MG63 (cell line): Measurements from ENCODE around the gene SPECC1. TPM values are rescaled to one million over a fixed set of nuclear protein-coding genes. Genes with fewer than 3 reads are reported as not detected.

ENCODE experiments used
- DNase-seq: peaks from one replicate; pipeline ENCODE4 v3.0.0-alpha.2; 2020
- H3K27me3 ChIP-seq: fragments of 250-450 bp; sonication (Bioruptor Pico); 2 replicates; pipeline ENCODE4 v1.5.1; 2020; ENCODE audit warnings: mild to moderate bottlenecking, moderate library complexity
- H3K36me3 ChIP-seq: fragments of 250-450 bp; sonication (Bioruptor Pico); 2 replicates; pipeline ENCODE4 v1.5.1; 2020; ENCODE audit warnings: mild to moderate bottlenecking, moderate library complexity
- H3K4me3 ChIP-seq: fragments of 250-450 bp; sonication (Bioruptor Pico); 2 replicates; pipeline ENCODE4 v1.5.1; 2020; ENCODE audit warnings: mild to moderate bottlenecking, moderate library complexity
- H3K9me3 ChIP-seq: fragments of 250-450 bp; sonication (Bioruptor Pico); 2 replicates; pipeline ENCODE4 v1.5.1; 2020; ENCODE audit warnings: mild to moderate bottlenecking, moderate library complexity
- total RNA-seq: library from RNA; depleted of rRNA; stranded (reverse); fragments of >200 nt; shearing (Covaris generic); gene quantifications from 2 replicates; pipeline ENCODE4 v1.2.3, GENCODE V29; 2014; ENCODE audit warnings: low replicate concordance

Gene SPECC1
- total RNA-seq, 1 experiment from 2014 or later = 13.7 TPM

DNA sequence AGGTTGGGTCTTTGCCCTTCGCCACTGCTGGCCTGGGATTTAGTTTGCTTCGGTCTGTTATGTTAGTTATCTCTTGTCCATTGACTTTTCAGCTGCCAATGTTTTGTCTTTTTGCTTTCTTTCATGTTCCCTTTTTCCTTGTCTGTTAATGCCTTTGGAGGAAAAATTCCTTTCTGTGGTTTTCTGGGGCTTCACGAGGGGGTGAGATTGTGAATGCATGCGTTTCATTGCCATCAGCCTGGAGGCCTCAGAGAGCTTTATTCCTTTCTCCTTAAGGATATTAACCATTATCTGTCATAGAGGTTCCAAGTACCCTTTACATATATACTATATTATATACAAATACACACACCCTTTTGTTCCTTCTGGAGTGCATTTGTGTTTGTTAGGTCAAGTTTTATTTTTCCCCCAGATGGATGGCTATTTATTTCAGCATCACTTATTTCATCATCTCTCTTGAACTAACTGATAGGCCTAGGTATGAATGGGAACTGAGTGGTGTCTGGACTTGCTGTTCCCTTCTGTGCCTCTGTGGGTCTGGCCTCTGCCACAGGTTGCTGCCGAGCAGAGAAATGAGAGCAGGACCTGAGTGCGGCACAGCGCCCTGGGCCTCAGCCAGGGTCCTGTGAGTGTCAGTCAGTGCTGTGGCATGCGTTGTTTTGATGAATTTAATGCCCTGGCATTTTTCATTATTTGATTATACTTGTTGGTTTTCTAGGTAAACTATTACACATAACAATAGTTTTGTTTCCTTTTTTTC, 264.8 kb downstream of the SPECC1 start:
- Histone ChIP-seq H3K27me3 (no peaks in the 10 kb centered on the region), H3K9me3 (no peaks in the 10 kb centered on the region), H3K36me3 (no peaks in the 10 kb centered on the region), H3K4me3 (no peak overlapping the region)
- no peak for DNase-seq

GRCh38 chr17:20275653-20276052, 266.5 kb downstream of the SPECC1 start:
- H3K36me3 ChIP-seq = no peaks in the 10 kb centered on the region
- no peak overlapping the region for H3K4me3 ChIP-seq
- DNase-seq = no peak
- H3K9me3 ChIP-seq = no peaks in the 10 kb centered on the region
- no peaks in the 10 kb centered on the region for H3K27me3 ChIP-seq

GRCh38 chr17:20276421-20276820, 267.3 kb downstream of the SPECC1 start:
- Histone ChIP-seq H3K27me3 (no peaks in the 10 kb centered on the region), H3K9me3 (no peaks in the 10 kb centered on the region), H3K36me3 (no peaks in the 10 kb centered on the region), H3K4me3 (no peak overlapping the region)
- no peak for DNase-seq

DNA sequence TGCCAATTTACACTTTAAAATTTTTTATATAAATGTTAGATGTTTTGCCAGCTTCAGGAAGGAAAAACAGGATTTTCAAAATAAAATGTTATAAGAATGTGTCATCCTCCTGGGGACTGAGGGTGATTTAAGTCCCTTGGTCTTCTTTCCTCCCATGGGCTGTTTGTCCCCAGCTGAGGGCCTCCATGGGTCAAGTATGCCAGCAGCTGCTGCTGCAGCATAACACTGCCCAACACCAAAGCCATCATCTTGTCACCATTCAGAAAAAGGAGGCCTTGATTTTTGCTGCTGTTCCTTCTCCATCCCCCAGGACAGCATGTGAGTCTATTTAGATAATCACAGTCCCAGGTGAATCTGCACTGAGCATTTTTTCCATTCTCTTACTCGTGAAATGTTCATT, 269.6 kb downstream of the SPECC1 start:
- Histone ChIP-seq H3K9me3 (no peaks in the 10 kb centered on the region), H3K27me3 (no peaks in the 10 kb centered on the region), H3K36me3 (no peaks in the 10 kb centered on the region), H3K4me3 (no peak overlapping the region)
- no peak for DNase-seq

- H3K4me3 ChIP-seq = no peak overlapping the region
- DNase-seq = no peak
- no peaks in the 10 kb centered on the region for H3K9me3 ChIP-seq
- no peaks in the 10 kb centered on the region for H3K36me3 ChIP-seq
- no peaks in the 10 kb centered on the region for H3K27me3 ChIP-seq
Measured at GRCh38 chr17:20279631-20280030, 270.5 kb downstream of the SPECC1 start.

DNA sequence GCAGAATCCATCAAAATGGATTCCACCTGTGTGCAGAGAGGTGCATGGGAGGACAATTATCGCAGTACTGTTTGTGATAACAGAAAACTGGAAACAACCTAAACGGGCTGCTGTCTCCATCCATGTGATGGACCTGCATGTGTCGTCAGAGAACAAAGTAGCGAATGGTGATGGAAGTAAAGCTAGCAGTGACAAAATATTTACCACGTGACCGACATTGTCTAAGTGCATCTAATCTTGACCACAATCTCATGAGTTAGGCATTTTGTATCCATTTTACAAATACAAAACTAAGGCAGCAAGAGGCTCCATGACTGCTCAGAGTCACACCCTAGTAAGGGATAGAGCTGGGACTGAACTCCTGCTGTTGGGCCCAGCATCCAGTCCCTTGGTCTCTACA, 270.9 kb downstream of the SPECC1 start:
- Histone ChIP-seq H3K36me3 (no peaks in the 10 kb centered on the region), H3K4me3 (no peak overlapping the region), H3K9me3 (no peaks in the 10 kb centered on the region), H3K27me3 (no peaks in the 10 kb centered on the region)
- DNase-seq = no peak

DNA sequence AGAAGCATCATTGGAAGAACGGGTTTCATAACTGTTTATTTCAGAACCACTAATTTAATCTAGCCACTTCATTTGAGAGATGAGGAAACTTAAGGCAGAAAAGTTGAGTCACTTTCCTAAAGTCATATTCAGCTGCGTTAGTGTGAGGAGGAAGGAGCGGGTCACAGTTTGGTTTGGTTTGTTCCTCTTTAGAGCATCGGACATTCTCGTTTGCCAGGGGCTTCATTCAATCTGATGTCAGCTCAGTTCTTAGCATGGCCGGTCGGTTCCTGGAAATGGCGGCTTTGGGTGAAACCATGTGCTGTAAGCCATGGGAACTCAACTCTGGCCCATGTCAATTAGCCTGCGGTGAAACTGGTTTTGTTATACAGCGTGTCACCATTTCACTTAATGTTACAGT, 271.7 kb downstream of the SPECC1 start:
- no peaks in the 10 kb centered on the region for H3K36me3 ChIP-seq
- H3K27me3 ChIP-seq = no peaks in the 10 kb centered on the region
- no peak for DNase-seq
- no peak overlapping the region for H3K4me3 ChIP-seq
- no peaks in the 10 kb centered on the region for H3K9me3 ChIP-seq

- no peak overlapping the region for H3K4me3 ChIP-seq
- peak; percentile 26 for DNase-seq
- H3K9me3 ChIP-seq = no peaks in the 10 kb centered on the region
- H3K36me3 ChIP-seq = no peaks in the 10 kb centered on the region
- no peaks in the 10 kb centered on the region for H3K27me3 ChIP-seq
Measured at GRCh38 chr17:20281860-20282259, 272.7 kb downstream of the SPECC1 start.

GRCh38 chr17:20282526-20283308, 273.6 kb downstream of the SPECC1 start:
- Histone ChIP-seq H3K9me3 (no peaks in the 10 kb centered on the region), H3K36me3 (no peaks in the 10 kb centered on the region), H3K27me3 (no peaks in the 10 kb centered on the region), H3K4me3 (no peak overlapping the region)
- DNase-seq = no peak

DNA sequence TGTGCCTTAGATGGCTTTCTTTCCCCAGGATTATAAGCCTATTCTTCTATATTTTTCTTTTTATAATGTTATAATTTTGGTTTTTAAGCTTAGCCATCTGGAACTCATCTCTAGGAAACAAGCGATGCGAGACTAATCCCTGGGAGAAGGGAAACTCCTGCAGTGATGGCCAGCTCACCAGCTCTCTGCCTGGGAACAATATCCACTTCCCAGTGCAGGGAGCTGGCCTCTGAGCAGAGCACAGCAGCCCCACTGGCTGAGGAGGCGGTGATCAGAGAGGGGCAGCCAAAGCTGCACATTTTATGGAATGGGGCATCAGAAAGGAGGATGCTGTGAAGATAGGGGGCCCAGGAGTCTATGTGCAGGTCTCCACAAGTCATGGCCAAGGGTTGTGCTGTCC, 274.9 kb downstream of the SPECC1 start:
- Histone ChIP-seq H3K9me3 (no peaks in the 10 kb centered on the region), H3K36me3 (no peaks in the 10 kb centered on the region), H3K4me3 (no peak overlapping the region), H3K27me3 (no peaks in the 10 kb centered on the region)
- no peak for DNase-seq

GRCh38 chr17:20284570-20285295, 275.6 kb downstream of the SPECC1 start:
- no peak overlapping the region for H3K4me3 ChIP-seq

DNA sequence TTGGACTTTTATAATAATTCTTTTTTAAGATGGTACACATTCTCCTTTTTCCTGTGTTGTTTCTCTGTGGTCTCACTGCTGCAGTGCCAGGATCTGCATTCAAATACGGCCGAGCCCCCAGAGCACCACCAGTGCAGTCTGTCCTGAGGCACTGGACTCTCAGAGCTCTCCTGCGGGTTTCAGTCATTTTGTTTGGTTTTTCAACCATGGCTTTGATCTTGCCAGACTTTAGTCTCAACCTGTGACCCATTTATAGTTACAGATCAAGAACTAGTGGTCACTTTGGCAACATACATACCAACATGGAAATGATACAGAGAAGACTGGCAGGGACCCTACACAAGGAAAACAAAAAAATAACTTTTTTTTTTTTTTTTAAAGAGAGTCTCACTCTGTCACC, 280.8 kb downstream of the SPECC1 start:
- no peak for DNase-seq
- H3K9me3 ChIP-seq = no peaks in the 10 kb centered on the region

More at GRCh38 chr17:20284570-20285295, 275.6 kb downstream of the SPECC1 start:
- DNase-seq = no peak
- Histone ChIP-seq H3K36me3 (no peaks in the 10 kb centered on the region), H3K9me3 (no peaks in the 10 kb centered on the region), H3K27me3 (no peaks in the 10 kb centered on the region)

GRCh38 chr17:20291853-20292252, 282.7 kb downstream of the SPECC1 start:
- Histone ChIP-seq H3K4me3 (no peak overlapping the region), H3K36me3 (no peaks in the 10 kb centered on the region), H3K27me3 (peaks cover 3% of the 10 kb centered on the region; the same call in 1 of the 2 replicates), H3K9me3 (peaks cover 2% of the 10 kb centered on the region; the same call in 1 of the 2 replicates)
- DNase-seq = no peak

More for the DNA sequence above, 280.8 kb downstream of the SPECC1 start:
- Histone ChIP-seq H3K4me3 (no peak overlapping the region), H3K36me3 (no peaks in the 10 kb centered on the region), H3K27me3 (no peaks in the 10 kb centered on the region; the same call in 1 of the 2 replicates)

DNA sequence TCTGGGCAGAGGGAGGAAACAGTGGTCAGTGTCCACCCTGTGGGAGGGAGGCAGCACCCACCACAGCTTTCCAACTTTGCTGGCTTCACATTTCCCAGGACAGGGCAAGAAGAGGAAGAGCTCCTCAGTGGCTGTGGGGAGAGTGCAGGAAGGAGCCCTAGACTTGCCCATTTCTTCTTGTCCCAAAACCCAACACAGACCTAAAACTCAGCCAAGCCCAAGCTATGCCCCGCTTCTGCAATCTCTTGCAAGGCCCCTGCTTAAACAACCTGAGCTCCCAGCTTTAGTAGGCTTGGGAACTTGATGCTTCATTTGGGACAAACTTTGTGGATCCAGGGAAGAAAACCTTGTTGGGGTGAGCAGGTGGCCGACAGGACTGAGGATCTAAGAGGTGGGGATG, 284.3 kb downstream of the SPECC1 start:
- Histone ChIP-seq H3K36me3 (no peaks in the 10 kb centered on the region), H3K4me3 (no peak overlapping the region), H3K9me3 (peaks cover 2% of the 10 kb centered on the region; the same call in 1 of the 2 replicates), H3K27me3 (peaks cover 3% of the 10 kb centered on the region; the same call in 1 of the 2 replicates)
- DNase-seq = no peak

- Histone ChIP-seq H3K36me3 (no peaks in the 10 kb centered on the region), H3K9me3 (peaks cover 2% of the 10 kb centered on the region; the same call in 1 of the 2 replicates), H3K27me3 (peaks cover 3% of the 10 kb centered on the region; the same call in 1 of the 2 replicates), H3K4me3 (no peak overlapping the region)
- DNase-seq = no peak
Measured at GRCh38 chr17:20294120-20294519, 285.0 kb downstream of the SPECC1 start.

GRCh38 chr17:20299013-20299412, 289.9 kb downstream of the SPECC1 start:
- no peak overlapping the region for H3K4me3 ChIP-seq
- H3K36me3 ChIP-seq = no peaks in the 10 kb centered on the region
- H3K27me3 ChIP-seq = peaks cover 3% of the 10 kb centered on the region; the same call in 1 of the 2 replicates
- peaks cover 2% of the 10 kb centered on the region; the same call in 1 of the 2 replicates for H3K9me3 ChIP-seq
- no peak for DNase-seq

DNA sequence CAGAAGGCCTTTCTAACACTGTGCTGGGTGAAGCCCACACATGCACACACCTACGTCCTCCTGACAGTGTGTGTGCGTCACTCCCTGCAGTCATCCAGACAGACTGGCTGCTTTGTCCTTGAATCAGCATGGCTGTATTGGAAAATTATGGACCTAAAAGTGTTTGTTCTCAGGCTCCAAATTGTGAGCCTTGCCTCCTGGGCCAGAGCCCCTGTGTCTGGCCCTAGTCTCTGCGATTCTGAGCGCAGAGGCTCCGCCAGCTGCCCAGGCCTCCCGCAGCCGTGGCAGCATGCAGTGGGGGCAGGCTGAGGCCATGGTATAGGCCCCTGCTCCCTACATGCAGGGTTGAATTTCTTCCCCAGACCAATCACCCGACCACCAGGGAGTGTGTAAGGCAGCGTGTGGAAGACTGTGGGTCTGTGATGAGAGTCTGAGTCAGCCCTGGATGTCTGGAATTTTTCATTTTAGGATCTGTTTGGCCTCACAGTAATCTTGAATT, 291.3 kb downstream of the SPECC1 start:
- H3K27me3 ChIP-seq = peaks cover 3% of the 10 kb centered on the region; the same call in 1 of the 2 replicates
- H3K9me3 ChIP-seq = peaks cover 1% of the 10 kb centered on the region; the same call in 1 of the 2 replicates
- DNase-seq = peak; percentile 39
- H3K4me3 ChIP-seq = no peak overlapping the region
- H3K36me3 ChIP-seq = no peaks in the 10 kb centered on the region
